Ascending aorta (tissue), 2 donors: ENCODE data around the gene CCL7. TPM values are rescaled to one million over a fixed set of nuclear protein-coding genes. Genes with fewer than 3 reads are reported as not detected.

Experiments used
- DNase-seq, 2 donors: peaks; one replicate each; pipeline ENCODE4 v3.0.0-alpha.2; 2019; ENCODE audit warnings: low spot score in 2 of 2
- H3K27ac ChIP-seq, 2 donors: fragments of 200-600 bp; sonication (generic); one replicate each; pipeline ENCODE4 v1.5.1; 2016 to 2017; ENCODE audit warnings: mild to moderate bottlenecking in 1 of 2
- H3K27me3 ChIP-seq: fragments of 200-600 bp; sonication (generic); one replicate; pipeline ENCODE4 v1.5.1; 2017
- H3K36me3 ChIP-seq, 2 donors: fragments of 200-600 bp; sonication (generic); one replicate each; pipeline ENCODE4 v1.5.1; 2016
- H3K4me1 ChIP-seq, 2 donors: fragments of 200-600 bp; sonication (generic); one replicate each; pipeline ENCODE4 v1.5.1; 2016 to 2017; ENCODE audit warnings: mild to moderate bottlenecking in 1 of 2
- H3K4me3 ChIP-seq, 2 donors: fragments of 200-600 bp; sonication (generic); one replicate each; pipeline ENCODE4 v1.5.1; 2016 to 2017; ENCODE audit warnings: mild to moderate bottlenecking in 1 of 2
- H3K9me3 ChIP-seq, 2 donors: fragments of 200-600 bp; sonication (generic); one replicate each; pipeline ENCODE4 v1.5.1; 2016
- intact Hi-C: fragments of 100-400 bp; cut with DNase I; formaldehyde crosslinking; loops from one replicate; pipeline ENCODE4 v1.15.1; 2023
- total RNA-seq: library from RNA; depleted of rRNA; stranded (reverse); fragments of >200 nt; gene quantifications from one replicate; pipeline ENCODE4 v1.1.0, GENCODE V29; 2016
- TF ChIP-seq, protein P1 (sequence below), 3 experiments: fragments of 200-600 bp in 2 of 3; fragments of 450-650 bp in 1 of 3; sonication (generic) in 2 of 3; IDR thresholded peaks; one replicate each; pipeline ENCODE4 v1.5.1; 2016 to 2019; ENCODE audit warnings: antibody characterized with exemption in 3 of 3, mild to moderate bottlenecking in 1 of 3, moderate library complexity in 1 of 3

CCL7 gene
- total RNA-seq, 1 donor from 2014 or later, result not detected

DNA sequence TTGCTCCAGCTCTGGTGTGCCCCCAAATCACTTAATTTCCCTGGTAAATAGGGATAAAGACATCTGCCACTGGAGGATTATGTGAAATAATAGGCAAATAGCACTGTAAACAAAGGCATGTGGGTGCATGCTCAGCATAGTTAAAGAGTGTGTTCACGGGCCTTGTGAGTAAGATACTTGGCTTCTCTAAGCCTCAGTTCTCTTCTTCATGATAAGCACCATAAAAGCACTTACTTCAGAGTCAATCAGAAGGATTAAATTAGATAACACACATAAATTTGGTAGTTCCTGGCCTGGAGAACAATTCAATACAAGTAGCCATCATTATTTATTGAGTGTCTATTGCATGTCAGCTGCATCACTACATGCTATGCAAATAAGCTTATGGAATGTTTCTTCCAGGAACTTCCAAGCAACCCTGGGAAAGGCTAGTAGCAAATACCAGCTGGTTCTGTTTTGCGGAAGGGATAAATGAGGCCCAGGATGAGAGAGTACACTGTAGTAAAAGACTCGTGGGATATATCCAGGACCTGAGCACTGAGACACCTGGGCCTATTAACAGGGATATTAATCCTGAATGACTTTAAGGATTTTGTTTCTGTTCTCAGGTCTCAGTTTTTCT is 30.0 kb downstream of the CCL7 start:
- TF ChIP-seq, protein P1, sequence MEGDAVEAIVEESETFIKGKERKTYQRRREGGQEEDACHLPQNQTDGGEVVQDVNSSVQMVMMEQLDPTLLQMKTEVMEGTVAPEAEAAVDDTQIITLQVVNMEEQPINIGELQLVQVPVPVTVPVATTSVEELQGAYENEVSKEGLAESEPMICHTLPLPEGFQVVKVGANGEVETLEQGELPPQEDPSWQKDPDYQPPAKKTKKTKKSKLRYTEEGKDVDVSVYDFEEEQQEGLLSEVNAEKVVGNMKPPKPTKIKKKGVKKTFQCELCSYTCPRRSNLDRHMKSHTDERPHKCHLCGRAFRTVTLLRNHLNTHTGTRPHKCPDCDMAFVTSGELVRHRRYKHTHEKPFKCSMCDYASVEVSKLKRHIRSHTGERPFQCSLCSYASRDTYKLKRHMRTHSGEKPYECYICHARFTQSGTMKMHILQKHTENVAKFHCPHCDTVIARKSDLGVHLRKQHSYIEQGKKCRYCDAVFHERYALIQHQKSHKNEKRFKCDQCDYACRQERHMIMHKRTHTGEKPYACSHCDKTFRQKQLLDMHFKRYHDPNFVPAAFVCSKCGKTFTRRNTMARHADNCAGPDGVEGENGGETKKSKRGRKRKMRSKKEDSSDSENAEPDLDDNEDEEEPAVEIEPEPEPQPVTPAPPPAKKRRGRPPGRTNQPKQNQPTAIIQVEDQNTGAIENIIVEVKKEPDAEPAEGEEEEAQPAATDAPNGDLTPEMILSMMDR (IDR thresholded peaks at IDR 0.05), result no peak
- Histone ChIP-seq H3K36me3 (no peaks in the 10 kb centered on the region), H3K27ac (no peak overlapping the region), H3K4me3 (no peak overlapping the region), H3K27me3 (no peaks in the 10 kb centered on the region), H3K9me3 (no peaks in the 10 kb centered on the region), H3K4me1 (peaks cover 3 to 5% of the 10 kb centered on the region in 2 donors)
- DNase-seq, result no peak
- intact Hi-C loops, result no loop called here

DNA sequence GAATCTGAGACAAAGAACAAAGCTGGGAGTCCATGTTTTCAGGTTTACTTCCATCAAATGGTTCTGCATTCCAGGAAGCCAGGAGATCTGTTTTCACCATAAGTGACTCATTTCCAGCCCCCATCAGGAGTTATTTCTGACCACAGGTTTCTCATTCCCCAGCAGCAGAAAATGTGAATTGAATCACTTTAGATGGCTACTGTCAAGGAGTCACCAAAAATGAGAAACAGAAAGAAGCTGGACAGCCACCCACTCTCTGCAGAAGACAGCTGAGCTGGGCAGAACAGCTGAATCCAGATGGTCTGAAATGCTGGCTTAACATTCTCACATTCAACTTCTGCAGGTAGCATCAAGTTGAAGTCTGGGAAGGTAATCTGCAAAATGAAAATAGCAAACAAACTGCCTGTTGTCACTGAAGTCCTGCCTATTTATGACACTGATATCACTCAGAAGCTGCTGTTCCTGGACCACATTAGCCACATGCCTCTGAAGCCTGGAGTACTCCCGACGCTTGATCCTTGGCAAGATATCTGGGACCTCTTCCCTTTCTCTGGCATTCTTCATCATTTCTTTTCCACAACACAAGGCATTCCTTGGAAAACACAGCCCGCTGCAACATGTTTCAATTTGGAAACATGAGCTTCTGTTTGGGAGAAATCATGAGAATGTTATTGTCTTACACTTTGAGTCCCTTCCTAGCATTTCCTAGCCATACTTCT is 30.8 kb downstream of the CCL7 start:
- no peaks in the 10 kb centered on the region for H3K9me3 ChIP-seq
- TF ChIP-seq, protein P1 (IDR thresholded peaks at IDR 0.05), result no peak
- no peak overlapping the region for H3K4me3 ChIP-seq
- no peaks in the 10 kb centered on the region for H3K27me3 ChIP-seq
- H3K27ac ChIP-seq, result no peak overlapping the region
- intact Hi-C loops, result no loop called here
- no peak for DNase-seq
- H3K4me1 ChIP-seq, result peaks cover 3 to 5% of the 10 kb centered on the region in 2 donors
- H3K36me3 ChIP-seq, result no peaks in the 10 kb centered on the region

DNA sequence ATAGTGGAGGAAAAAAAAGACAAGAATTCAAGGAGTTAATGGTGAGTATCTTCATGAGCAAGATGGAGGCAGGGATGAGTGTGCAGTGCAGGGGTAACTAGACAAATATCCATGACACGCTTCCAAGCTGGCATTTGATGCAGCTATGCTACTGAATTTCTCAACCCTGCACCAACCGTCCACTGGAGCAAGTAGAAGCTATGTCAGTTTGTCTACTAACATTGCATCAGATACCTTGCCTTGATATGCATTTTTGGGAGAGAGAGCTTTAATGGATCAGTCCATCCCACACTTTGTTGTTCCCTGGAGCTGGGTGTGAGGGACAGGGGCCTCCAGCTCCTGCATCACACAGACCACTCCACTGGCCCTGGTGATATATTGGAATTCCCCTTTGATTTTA is 32.0 kb downstream of the CCL7 start:
- TF ChIP-seq, protein P1 (IDR thresholded peaks at IDR 0.05), result no peak
- Histone ChIP-seq H3K36me3 (no peaks in the 10 kb centered on the region), H3K4me3 (no peak overlapping the region), H3K27me3 (no peaks in the 10 kb centered on the region), H3K4me1 (peaks cover 3 to 7% of the 10 kb centered on the region in 2 donors), H3K9me3 (no peaks in the 10 kb centered on the region), H3K27ac (no peak overlapping the region)
- intact Hi-C loops, result no loop called here
- DNase-seq, result no peak

DNA sequence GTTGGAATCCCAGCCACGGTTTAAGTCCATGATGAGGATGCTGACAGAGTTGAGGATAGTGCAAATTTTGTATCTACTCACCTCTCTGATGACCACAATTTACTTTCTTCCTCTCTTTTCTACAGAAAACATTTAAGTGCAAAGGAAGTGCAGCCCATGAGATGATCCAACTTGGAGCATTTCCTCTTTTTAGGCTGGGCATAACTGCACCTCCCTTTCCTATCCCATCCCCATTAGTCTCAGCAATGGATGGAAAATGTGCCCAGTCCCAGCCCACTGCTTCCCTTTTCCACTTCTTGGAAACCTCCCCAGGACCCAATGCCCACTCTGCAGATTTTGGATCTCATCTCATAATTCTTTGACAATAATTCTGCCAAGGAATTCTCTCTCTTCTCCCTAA is 32.6 kb downstream of the CCL7 start:
- Histone ChIP-seq H3K27me3 (no peaks in the 10 kb centered on the region), H3K36me3 (no peaks in the 10 kb centered on the region), H3K27ac (no peak overlapping the region), H3K4me3 (no peak overlapping the region), H3K4me1 (peaks cover 3 to 10% of the 10 kb centered on the region in 2 donors), H3K9me3 (no peaks in the 10 kb centered on the region)
- intact Hi-C loops, result no loop called here
- TF ChIP-seq, protein P1 (IDR thresholded peaks at IDR 0.05), result no peak
- no peak for DNase-seq

DNA sequence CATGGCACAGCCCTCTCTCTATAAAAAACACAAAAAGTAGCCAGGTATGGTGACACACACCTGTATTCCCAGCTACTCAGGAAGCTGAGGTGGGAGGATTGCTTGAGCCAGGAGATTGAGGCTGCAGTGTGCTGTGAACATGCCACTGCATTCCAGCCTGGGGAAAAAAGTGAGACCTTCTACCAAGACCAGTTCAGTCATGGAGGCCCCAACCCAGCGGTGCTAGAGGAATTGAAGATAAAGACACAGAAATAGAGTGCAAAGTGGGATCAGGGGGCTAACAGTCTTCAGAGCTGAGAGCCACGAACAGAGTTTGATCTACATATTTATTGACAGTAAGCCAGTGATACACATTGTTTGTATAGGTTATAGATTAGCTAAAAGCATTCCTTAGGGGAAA is 33.6 kb downstream of the CCL7 start:
- Histone ChIP-seq H3K27ac (no peak overlapping the region), H3K27me3 (no peaks in the 10 kb centered on the region), H3K4me1 (peaks cover 3 to 10% of the 10 kb centered on the region in 2 donors), H3K36me3 (no peaks in the 10 kb centered on the region), H3K4me3 (no peak overlapping the region), H3K9me3 (no peaks in the 10 kb centered on the region)
- TF ChIP-seq, protein P1 (IDR thresholded peaks at IDR 0.05), result no peak
- no peak for DNase-seq
- intact Hi-C loops, result no loop called here
